GM12872 (cell line): ENCODE measurements around the gene ADAMTS17.

Experiments
- CTCF ChIP-seq: IDR thresholded peaks from 3 replicates; pipeline ENCODE4 v1.5.1; 2011; ENCODE audit warnings: low read depth, mild to moderate bottlenecking, low read length, moderate library complexity; ENCODE audit not compliant: insufficient read depth

Gene ADAMTS17

GRCh38 chr15:100049483-100049882, 292.3 kb downstream of the ADAMTS17 start:
- TF ChIP-seq CTCF, result no peak

- TF ChIP-seq CTCF, result no peak
These were observed 293.0 kb downstream of the ADAMTS17 start for GRCh38 chr15:100048736-100049135.

- TF ChIP-seq CTCF, result no peak
These were observed 298.1 kb downstream of the ADAMTS17 start for GRCh38 chr15:100043692-100044091.

- TF ChIP-seq CTCF, result no peak
These were observed 298.6 kb downstream of the ADAMTS17 start for GRCh38 chr15:100043068-100043641.

- TF ChIP-seq CTCF, result no peak
These were observed 299.2 kb downstream of the ADAMTS17 start for GRCh38 chr15:100042558-100042957.

GRCh38 chr15:100041127-100041828, 300.5 kb downstream of the ADAMTS17 start:
- no peak for TF ChIP-seq CTCF

- no peak for TF ChIP-seq CTCF
These were observed 301.8 kb downstream of the ADAMTS17 start for GRCh38 chr15:100039994-100040393.

GRCh38 chr15:100038736-100039135, 303.0 kb downstream of the ADAMTS17 start:
- TF ChIP-seq CTCF, result no peak
